MM.1S (cell line): ENCODE results near the gene EPHA2.

Experiments
- DNase-seq: peaks from one replicate; pipeline ENCODE4 v3.0.0-alpha.2; 2015
- H2AFZ ChIP-seq: fragments of 300-600 bp; sonication (generic); 2 replicates; pipeline ENCODE4 v1.6.0; 2016; ENCODE audit warnings: antibody characterized with exemption, low read length
- H3F3A ChIP-seq: fragments of 300-600 bp; sonication (generic); 2 replicates; pipeline ENCODE4 v1.6.1; 2016; ENCODE audit warnings: mild to moderate bottlenecking, antibody characterized with exemption, low read length, moderate library complexity, mixed read lengths; ENCODE audit not compliant: insufficient read depth
- H3K27ac ChIP-seq: fragments of 300-600 bp; sonication (generic); 2 replicates; pipeline ENCODE4 v1.5.1; 2016; ENCODE audit warnings: mild to moderate bottlenecking, low read length
- H3K27me3 ChIP-seq: fragments of 300-600 bp; sonication (generic); replicated peaks from 2 replicates; pipeline ENCODE4 v1.6.0; 2016; ENCODE audit warnings: low read length; ENCODE audit not compliant: insufficient read depth
- H3K36me3 ChIP-seq: fragments of 300-600 bp; sonication (generic); replicated peaks from 2 replicates; pipeline ENCODE4 v1.6.1; 2016; ENCODE audit warnings: mild to moderate bottlenecking, low read length, mixed read lengths; ENCODE audit not compliant: insufficient read depth
- H3K4me1 ChIP-seq: fragments of 300-600 bp; sonication (generic); 2 replicates; pipeline ENCODE4 v1.6.1; 2016; ENCODE audit warnings: low read length, mixed read lengths
- H3K4me2 ChIP-seq: fragments of 300-600 bp; sonication (generic); 2 replicates; pipeline ENCODE4 v1.6.0; 2016; ENCODE audit warnings: low read depth, low read length
- H3K4me3 ChIP-seq: fragments of 300-600 bp; sonication (generic); 2 replicates; pipeline ENCODE4 v1.5.1; 2016; ENCODE audit warnings: low read length, mixed read lengths
- H3K79me2 ChIP-seq: fragments of 300-600 bp; sonication (generic); 2 replicates; pipeline ENCODE4 v1.6.1; 2016; ENCODE audit warnings: mixed run types, low read length, mixed read lengths
- H3K9ac ChIP-seq: fragments of 300-600 bp; sonication (generic); 2 replicates; pipeline ENCODE4 v1.6.1; 2016; ENCODE audit warnings: low read length, mixed read lengths
- H3K9me2 ChIP-seq: fragments of 300-600 bp; sonication (generic); replicated peaks from 2 replicates; pipeline ENCODE4 v1.6.1; 2016; ENCODE audit warnings: mild to moderate bottlenecking, low read length, mixed read lengths; ENCODE audit not compliant: insufficient read depth
- H3K9me3 ChIP-seq: fragments of 300-600 bp; sonication (generic); replicated peaks from 2 replicates; pipeline ENCODE4 v1.6.1; 2016; ENCODE audit warnings: mild to moderate bottlenecking, low read length, mixed read lengths; ENCODE audit not compliant: insufficient read depth
- H4K20me1 ChIP-seq: fragments of 300-600 bp; sonication (generic); 2 replicates; pipeline ENCODE4 v1.6.1; 2016; ENCODE audit warnings: mild to moderate bottlenecking, low read length, moderate library complexity, mixed read lengths; ENCODE audit not compliant: insufficient read depth
- CTCF ChIP-seq: fragments of 300-600 bp; sonication (generic); IDR thresholded peaks from 2 replicates; pipeline ENCODE4 v1.5.1; 2016; ENCODE audit warnings: antibody characterized with exemption, low read length, mixed read lengths
- EZH2 ChIP-seq: fragments of 300-600 bp; sonication (generic); optimal IDR thresholded peaks from 2 replicates; pipeline ENCODE3; 2017; ENCODE audit warnings: low read depth, mild to moderate bottlenecking, antibody characterized with exemption, low read length, mixed read lengths
- EZH2phosphoT487 ChIP-seq: fragments of 300-600 bp; sonication (generic); IDR thresholded peaks from 2 replicates; pipeline ENCODE4 v1.6.1; 2018; ENCODE audit warnings: antibody characterized with exemption, low read length

The EPHA2 gene

GRCh38 chr1:16134906-16135305 is 21.0 kb downstream of the EPHA2 start:
- Histone ChIP-seq H3K9me2 (no peaks in the 10 kb centered on the region), H3K27me3 (peaks cover 82% of the 10 kb centered on the region), H3K27ac (no peak overlapping the region), H3K4me1 (no peaks in the 10 kb centered on the region), H3K4me2 (no peak overlapping the region), H3K9me3 (no peaks in the 10 kb centered on the region), H3K36me3 (no peaks in the 10 kb centered on the region), H3K79me2 (no peaks in the 10 kb centered on the region), H3K4me3 (no peak overlapping the region), H2AFZ (no peak overlapping the region), H3K9ac (no peak overlapping the region), H4K20me1 (no peaks in the 10 kb centered on the region), H3F3A (no peaks in the 10 kb centered on the region)
- no peak for DNase-seq
- TF ChIP-seq EZH2phosphoT487 (no peak), CTCF (no peak), EZH2 (no peak)

- H3K4me1 ChIP-seq, result no peaks in the 10 kb centered on the region
- H3K27ac ChIP-seq, result no peak overlapping the region
- no peak for DNase-seq
- no peak overlapping the region for H3K4me2 ChIP-seq
- no peak overlapping the region for H2AFZ ChIP-seq
- no peak overlapping the region for H3K4me3 ChIP-seq
- no peaks in the 10 kb centered on the region for H3K36me3 ChIP-seq
- TF ChIP-seq EZH2phosphoT487 (no peak), EZH2 (no peak), CTCF (no peak)
- H3F3A ChIP-seq, result no peaks in the 10 kb centered on the region
- no peaks in the 10 kb centered on the region for H3K79me2 ChIP-seq
- H4K20me1 ChIP-seq, result no peaks in the 10 kb centered on the region
- H3K9ac ChIP-seq, result no peak overlapping the region
- peaks cover 82% of the 10 kb centered on the region for H3K27me3 ChIP-seq
- no peaks in the 10 kb centered on the region for H3K9me3 ChIP-seq
- no peaks in the 10 kb centered on the region for H3K9me2 ChIP-seq
These were observed 21.6 kb downstream of the EPHA2 start for GRCh38 chr1:16134066-16134801.

GRCh38 chr1:16133007-16133961 is 22.6 kb downstream of the EPHA2 start:
- Histone ChIP-seq H4K20me1 (no peaks in the 10 kb centered on the region), H3K27me3 (peaks cover 82% of the 10 kb centered on the region), H3K9ac (no peak overlapping the region), H2AFZ (no peak overlapping the region), H3K9me3 (no peaks in the 10 kb centered on the region), H3F3A (no peaks in the 10 kb centered on the region), H3K4me3 (no peak overlapping the region), H3K9me2 (no peaks in the 10 kb centered on the region), H3K4me1 (no peaks in the 10 kb centered on the region), H3K27ac (no peak overlapping the region), H3K79me2 (no peaks in the 10 kb centered on the region), H3K36me3 (no peaks in the 10 kb centered on the region), H3K4me2 (no peak overlapping the region)
- no peak for DNase-seq
- TF ChIP-seq EZH2phosphoT487 (no peak), CTCF (no peak), EZH2 (no peak)
